HEK293T (cell line): ENCODE results near the gene CPLANE2.
"Not testable (repeated sequence)": the region's sequence is repeated elsewhere in the genome, so short reads cannot be mapped to it uniquely, and the experiment has no call there.

Experiments
- CTCF ChIA-PET: fragments of 350-600 bp; formaldehyde crosslinking; extraction: SDS; loops from one replicate; lab custom pipeline; 2021; ENCODE audit warnings: antibody characterized with exemption, inconsistent platforms; lab: Yijun Ruan, JAX
- POLR2A ChIA-PET: fragments of 350-600 bp; formaldehyde crosslinking; extraction: SDS; loops from one replicate; lab custom pipeline; 2020; ENCODE audit warnings: antibody characterized with exemption, inconsistent platforms; lab: Yijun Ruan, JAX
- DNase-seq: peaks from one replicate; pipeline ENCODE4 v3.0.0; 2012; ENCODE audit warnings: mixed read lengths; ENCODE audit errors: extremely low spot score
- ARNT ChIP-seq: fragments of 450-650 bp; IDR thresholded peaks from 2 replicates; pipeline ENCODE4 v1.6.1; 2017; ENCODE audit warnings: mild to moderate bottlenecking
- BHLHE40 ChIP-seq: fragments of 450-650 bp; IDR thresholded peaks from 2 replicates; pipeline ENCODE4 v1.6.1; 2016; ENCODE audit warnings: mild to moderate bottlenecking, moderate library complexity, borderline replicate concordance
- CTBP1 ChIP-seq: fragments of 450-650 bp; IDR thresholded peaks from 2 replicates; pipeline ENCODE4 v1.6.1; 2016; ENCODE audit warnings: borderline replicate concordance
- ELF4 ChIP-seq: fragments of 450-650 bp; IDR thresholded peaks from 2 replicates; pipeline ENCODE4 v1.6.1; 2017; ENCODE audit warnings: antibody characterized with exemption
- FOXA1 ChIP-seq: fragments of 450-650 bp; IDR thresholded peaks from 2 replicates; pipeline ENCODE4 v1.6.1; 2016; ENCODE audit warnings: mild to moderate bottlenecking
- FOXK2 ChIP-seq: fragments of 450-650 bp; IDR thresholded peaks from 2 replicates; pipeline ENCODE4 v1.6.1; 2016; ENCODE audit warnings: mild to moderate bottlenecking
- FOXM1 ChIP-seq: fragments of 450-650 bp; IDR thresholded peaks from 2 replicates; pipeline ENCODE4 v1.6.1; 2017; ENCODE audit warnings: mild to moderate bottlenecking, borderline replicate concordance
- HDGF ChIP-seq: fragments of 450-650 bp; IDR thresholded peaks from 2 replicates; pipeline ENCODE4 v1.6.1; 2017; ENCODE audit warnings: antibody characterized with exemption, borderline replicate concordance
- L3MBTL2 ChIP-seq: fragments of 450-650 bp; conservative IDR thresholded peaks from 2 replicates; pipeline ENCODE4 v1.6.1; 2016; ENCODE audit warnings: mild to moderate bottlenecking
- LEF1 ChIP-seq: fragments of 450-650 bp; IDR thresholded peaks from 2 replicates; pipeline ENCODE4 v1.6.1; 2017; ENCODE audit warnings: mild to moderate bottlenecking, borderline replicate concordance
- NFRKB ChIP-seq: fragments of 450-650 bp; IDR thresholded peaks from 2 replicates; pipeline ENCODE4 v1.6.1; 2016; ENCODE audit warnings: mild to moderate bottlenecking, moderate library complexity
- SP1 ChIP-seq: fragments of 450-650 bp; IDR thresholded peaks from 2 replicates; pipeline ENCODE4 v1.6.1; 2017
- SUZ12 ChIP-seq: fragments of 450-650 bp; IDR thresholded peaks from 2 replicates; pipeline ENCODE4 v1.6.1; 2016; ENCODE audit warnings: mild to moderate bottlenecking
- TARDBP ChIP-seq: fragments of 450-650 bp; IDR thresholded peaks from 2 replicates; pipeline ENCODE4 v1.6.1; 2016
- ZNF384 ChIP-seq: fragments of 450-650 bp; IDR thresholded peaks from 2 replicates; pipeline ENCODE4 v1.6.1; 2016
- TF ChIP-seq, protein P1 (sequence below): fragments of 450-650 bp; IDR thresholded peaks from 2 replicates; pipeline ENCODE4 v1.6.1; 2016

Gene CPLANE2

DNA sequence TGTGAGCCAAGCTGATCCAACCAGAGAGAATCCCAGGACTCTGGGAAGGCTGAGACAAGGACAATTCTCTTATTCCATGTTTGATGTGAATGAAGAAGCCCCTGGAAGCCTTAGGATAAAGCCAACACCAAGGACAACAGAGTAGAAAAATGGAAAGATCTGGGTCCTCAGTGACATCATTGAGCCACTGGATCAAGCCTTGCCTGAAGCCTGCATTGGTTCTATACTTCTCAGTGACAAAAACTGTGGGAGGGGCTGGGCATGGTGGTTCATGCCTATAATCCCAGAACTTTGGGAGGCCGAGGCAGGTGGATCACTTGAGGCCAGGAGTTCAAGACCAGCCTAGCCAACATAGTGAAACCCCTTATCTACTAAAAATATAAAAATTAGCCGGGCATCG, 40.1 kb downstream of the CPLANE2 start:
- ChIA-PET POLR2A (interaction anchor here (1.3 kb wide), 1 partner anchor 10 kb away, joined by 4 read pairs; no protein-coding TSS in a partner anchor), CTCF (no interaction called here)
- DNase-seq = no peak
- no peak for TF ChIP-seq SUZ12
- TF ChIP-seq, protein P1, sequence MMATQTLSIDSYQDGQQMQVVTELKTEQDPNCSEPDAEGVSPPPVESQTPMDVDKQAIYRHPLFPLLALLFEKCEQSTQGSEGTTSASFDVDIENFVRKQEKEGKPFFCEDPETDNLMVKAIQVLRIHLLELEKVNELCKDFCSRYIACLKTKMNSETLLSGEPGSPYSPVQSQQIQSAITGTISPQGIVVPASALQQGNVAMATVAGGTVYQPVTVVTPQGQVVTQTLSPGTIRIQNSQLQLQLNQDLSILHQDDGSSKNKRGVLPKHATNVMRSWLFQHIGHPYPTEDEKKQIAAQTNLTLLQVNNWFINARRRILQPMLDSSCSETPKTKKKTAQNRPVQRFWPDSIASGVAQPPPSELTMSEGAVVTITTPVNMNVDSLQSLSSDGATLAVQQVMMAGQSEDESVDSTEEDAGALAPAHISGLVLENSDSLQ = no peak
- TF ChIP-seq FOXK2 = no peak
- TF ChIP-seq HDGF = no peak
- no peak for TF ChIP-seq BHLHE40
- TF ChIP-seq CTBP1 = no peak
- no peak for TF ChIP-seq TARDBP
- no peak for TF ChIP-seq LEF1
- TF ChIP-seq SP1 = no peak
- TF ChIP-seq NFRKB = no peak
- no peak for TF ChIP-seq FOXA1
- no peak for TF ChIP-seq ELF4
- no peak for TF ChIP-seq ZNF384
- no peak for TF ChIP-seq FOXM1
- no peak for TF ChIP-seq ARNT

DNA sequence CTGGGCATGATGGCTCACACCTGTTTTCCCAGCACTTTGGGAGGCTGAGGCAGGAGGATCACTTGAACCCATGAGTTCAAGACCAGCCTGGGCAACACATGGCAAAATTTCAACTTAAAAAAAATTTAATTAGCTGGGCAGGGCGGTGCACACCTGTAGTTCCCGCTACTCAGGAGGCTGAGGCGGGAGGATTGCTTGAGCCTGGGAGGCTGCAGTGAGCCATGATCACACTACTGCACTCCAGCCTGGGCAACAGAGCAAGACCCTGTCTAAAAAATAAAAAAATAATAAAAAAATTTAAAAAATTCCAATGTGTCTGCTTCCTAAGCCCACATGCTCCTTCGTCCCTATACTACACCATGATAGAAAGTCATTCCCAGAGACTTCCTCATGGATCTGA, 40.8 kb downstream of the CPLANE2 start:
- CTCF ChIA-PET, DNase-seq: not testable (repeated sequence)
- POLR2A ChIA-PET = interaction anchor here (1.3 kb wide), 1 partner anchor 11 kb away, joined by 4 read pairs; no protein-coding TSS in a partner anchor

DNA sequence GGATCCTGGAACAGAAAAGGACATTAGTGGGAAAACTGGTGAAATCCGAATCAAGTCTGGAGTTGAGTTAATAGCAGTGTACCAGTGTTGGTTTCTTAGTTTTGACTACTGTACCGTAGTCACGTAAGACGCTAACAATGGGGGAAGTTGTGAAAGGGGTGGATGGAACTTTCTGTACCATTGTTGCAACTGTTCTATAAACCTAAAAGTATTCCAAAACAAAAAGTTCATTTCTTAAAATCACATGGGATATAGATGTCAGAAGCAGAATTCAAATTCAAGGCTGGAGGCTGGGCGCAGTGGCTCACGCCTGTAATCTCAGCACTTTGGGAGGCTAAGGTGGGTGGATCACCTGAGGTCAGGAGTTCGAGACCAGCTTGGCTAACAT, 41.5 kb downstream of the CPLANE2 start:
- TF ChIP-seq ZNF384 = no peak
- TF ChIP-seq SUZ12 = no peak
- TF ChIP-seq L3MBTL2 = no peak
- TF ChIP-seq NFRKB = no peak
- no peak for TF ChIP-seq HDGF
- TF ChIP-seq ARNT = no peak
- no peak for TF ChIP-seq ELF4
- no peak for TF ChIP-seq SP1
- no peak for TF ChIP-seq CTBP1
- no peak for TF ChIP-seq LEF1
- TF ChIP-seq, protein P1 = no peak
- no peak for TF ChIP-seq FOXK2
- TF ChIP-seq TARDBP = no peak
- no peak for TF ChIP-seq FOXA1
- no peak for TF ChIP-seq BHLHE40
- TF ChIP-seq FOXM1 = no peak
- DNase-seq = no peak
- POLR2A ChIA-PET = no interaction called here
- CTCF ChIA-PET = no interaction called here

DNA sequence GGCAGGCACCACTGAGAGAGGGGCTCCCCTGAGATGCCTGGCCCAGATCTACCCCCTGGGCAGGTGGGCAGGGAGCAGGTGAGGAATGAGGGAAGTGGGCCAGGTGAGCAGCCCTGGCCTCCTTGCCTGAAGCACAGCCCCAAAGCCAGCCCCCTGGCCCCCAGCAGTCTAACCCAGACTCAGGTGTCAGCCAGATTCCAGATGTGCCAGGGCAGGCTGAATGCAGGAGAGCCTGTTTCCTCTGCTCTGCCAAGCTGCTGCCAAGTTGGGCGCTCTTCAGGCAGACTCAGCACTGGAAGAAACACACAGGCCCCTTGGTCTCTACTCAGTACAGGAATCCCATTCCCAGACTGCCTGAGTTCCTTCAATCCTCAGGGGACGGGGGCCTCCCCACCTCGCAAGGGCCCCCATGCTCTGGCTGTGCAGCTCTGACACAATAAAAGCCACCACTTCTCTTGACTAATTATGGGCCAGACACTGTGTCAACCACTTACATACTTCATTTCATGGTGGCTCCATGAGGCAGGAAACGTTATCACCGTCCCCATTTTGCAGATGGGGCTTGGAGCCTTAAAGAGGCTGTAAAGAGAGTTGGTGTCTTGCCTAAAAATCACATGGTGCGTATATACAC, 45.0 kb downstream of the CPLANE2 start:
- ChIA-PET POLR2A (no interaction called here), CTCF (interaction anchor here (9.1 kb wide), 1 partner anchor 111 kb away, joined by 123 read pairs; no protein-coding TSS in a partner anchor)
- TF ChIP-seq FOXK2 = no peak
- DNase-seq = no peak

DNA sequence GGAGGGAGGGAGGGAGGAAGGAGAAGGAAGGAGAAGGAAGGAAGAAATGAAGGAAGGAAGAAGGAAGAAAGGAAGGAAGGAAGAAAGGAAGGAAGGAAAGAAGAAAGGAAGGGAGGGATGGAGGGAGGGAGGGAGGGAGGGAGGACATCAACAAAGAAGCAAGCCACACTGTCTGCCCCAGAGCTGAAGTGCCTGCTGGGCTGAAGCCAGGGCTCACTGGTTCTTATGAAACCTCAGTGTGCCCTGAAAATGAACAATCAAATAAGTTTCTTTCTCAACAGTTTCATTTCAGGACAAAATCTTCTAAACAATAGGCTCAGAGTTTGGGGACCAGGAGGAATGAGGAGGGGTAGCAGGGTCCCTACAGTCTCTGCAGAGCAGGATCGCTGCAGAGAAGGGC, 45.7 kb downstream of the CPLANE2 start:
- ChIA-PET POLR2A (no interaction called here), CTCF (interaction anchor here (9.1 kb wide), 1 partner anchor 111 kb away, joined by 123 read pairs; no protein-coding TSS in a partner anchor)
- DNase-seq = no peak
- TF ChIP-seq SP1 (no peak), L3MBTL2 (no peak), FOXK2 (no peak), LEF1 (no peak), FOXA1 (no peak), HDGF (no peak), CTBP1 (no peak), ARNT (no peak), ELF4 (no peak), NFRKB (no peak), FOXM1 (no peak), SUZ12 (no peak), ZNF384 (no peak), TARDBP (no peak), BHLHE40 (no peak)
- TF ChIP-seq, protein P1 = no peak

DNA sequence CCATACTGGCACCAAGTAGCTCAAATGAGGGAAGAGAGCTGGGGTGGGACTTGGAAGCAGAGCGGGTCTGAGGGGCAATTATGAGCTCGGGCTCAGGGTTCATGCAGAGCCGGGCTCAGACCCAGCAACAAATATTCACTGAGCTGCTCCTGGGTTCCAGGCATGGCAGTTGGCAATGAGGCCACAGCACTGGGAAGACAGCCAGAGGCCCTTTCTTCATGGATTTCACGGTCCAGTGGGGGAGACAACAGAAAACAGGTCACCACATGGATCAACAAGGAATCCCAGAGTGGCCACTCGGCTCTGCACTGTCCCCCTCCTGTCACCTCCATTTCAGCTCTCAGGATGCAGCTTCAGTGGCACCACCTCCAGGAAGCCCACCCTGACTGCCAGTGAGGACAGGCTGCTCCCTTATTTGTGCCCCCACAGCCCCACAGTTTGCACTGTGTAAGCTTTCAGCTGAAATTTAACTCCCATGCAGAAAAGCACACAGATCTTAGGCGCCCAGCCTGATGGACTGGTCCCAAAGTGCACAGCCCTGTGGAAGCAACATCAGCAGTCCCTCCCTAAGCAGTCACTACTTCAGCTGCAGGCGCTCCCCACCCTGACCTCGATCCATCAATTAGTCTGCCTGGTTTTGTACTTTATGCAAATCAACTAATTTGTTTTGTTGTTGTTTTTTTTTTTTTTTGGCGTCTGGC, 46.9 kb downstream of the CPLANE2 start:
- TF ChIP-seq BHLHE40 (no peak), FOXA1 (no peak), L3MBTL2 (no peak), LEF1 (no peak), SP1 (no peak), NFRKB (no peak), SUZ12 (no peak), CTBP1 (no peak), ZNF384 (no peak), FOXK2 (no peak), ELF4 (no peak), HDGF (no peak), ARNT (no peak)
- TF ChIP-seq, protein P1 = no peak
- ChIA-PET POLR2A (interaction anchor here (0.8 kb wide), 1 partner anchor 108 kb away, joined by 3 read pairs; no protein-coding TSS in a partner anchor), CTCF (interaction anchor here (0.8 to 9.1 kb wide), 2 partner anchors 54 to 109 kb away, joined by 3 to 123 read pairs; no protein-coding TSS in a partner anchor)
- no peak for DNase-seq
